ENCODE results near the gene SOS1.

SOS1 gene

GRCh38 chr2:38932586-38932985 lies 188.3 kb downstream of the SOS1 start:
- DNase-seq (ENCODE audit: low read depth, low spot score) = no peak

Data from astrocyte of the hippocampus (primary cell).